Activated CD4-positive, alpha-beta memory T cell treated with anti-CD3 and anti-CD28 coated beads, Interleukin-2, amount 10 ng/mL, durations not matched to agents 7 days and 5 days (primary cell): Measurements from ENCODE around the gene IGF2BP3. TPM values are rescaled to one million over a fixed set of nuclear protein-coding genes. Genes with fewer than 3 reads are reported as not detected.

ENCODE experiments used
- total RNA-seq, 2 experiments: library from RNA; stranded (reverse); gene quantifications; one replicate each; pipeline ENCODE4 v1.2.3, GENCODE V29; 2021

The IGF2BP3 gene
- total RNA-seq, 2 experiments from 2014 or later: 0.48 to 0.68 TPM

Other genes with a start within 250 kb of the IGF2BP3 start
- gene GPNMB, start 223.7 kb downstream of the IGF2BP3 start, total RNA-seq: under 1 TPM; 0.28 to 0.38 TPM
- gene MALSU1, start 171.2 kb downstream of the IGF2BP3 start, total RNA-seq: 10 to 100 TPM; 49.8 to 51.8 TPM
- gene TRA2A, start 61.5 kb upstream of the IGF2BP3 start, total RNA-seq: 100 to 1,000 TPM in 1 of 2 experiments, 10 to 100 TPM in 1; 98.1 to 104 TPM
- gene CCDC126, start 126.9 kb upstream of the IGF2BP3 start, total RNA-seq: 1 to 10 TPM; 9.5 to 9.7 TPM
- gene FAM221A, start 209.7 kb upstream of the IGF2BP3 start, total RNA-seq: 1 to 10 TPM; 6.3 to 7.7 TPM
- under 1 TPM in 1 of 2 experiments, not detected in 1; 0.18 TPM for gene STK31, start 239.7 kb upstream of the IGF2BP3 start, total RNA-seq